ENCODE data around the gene NR2F6.

DNA sequence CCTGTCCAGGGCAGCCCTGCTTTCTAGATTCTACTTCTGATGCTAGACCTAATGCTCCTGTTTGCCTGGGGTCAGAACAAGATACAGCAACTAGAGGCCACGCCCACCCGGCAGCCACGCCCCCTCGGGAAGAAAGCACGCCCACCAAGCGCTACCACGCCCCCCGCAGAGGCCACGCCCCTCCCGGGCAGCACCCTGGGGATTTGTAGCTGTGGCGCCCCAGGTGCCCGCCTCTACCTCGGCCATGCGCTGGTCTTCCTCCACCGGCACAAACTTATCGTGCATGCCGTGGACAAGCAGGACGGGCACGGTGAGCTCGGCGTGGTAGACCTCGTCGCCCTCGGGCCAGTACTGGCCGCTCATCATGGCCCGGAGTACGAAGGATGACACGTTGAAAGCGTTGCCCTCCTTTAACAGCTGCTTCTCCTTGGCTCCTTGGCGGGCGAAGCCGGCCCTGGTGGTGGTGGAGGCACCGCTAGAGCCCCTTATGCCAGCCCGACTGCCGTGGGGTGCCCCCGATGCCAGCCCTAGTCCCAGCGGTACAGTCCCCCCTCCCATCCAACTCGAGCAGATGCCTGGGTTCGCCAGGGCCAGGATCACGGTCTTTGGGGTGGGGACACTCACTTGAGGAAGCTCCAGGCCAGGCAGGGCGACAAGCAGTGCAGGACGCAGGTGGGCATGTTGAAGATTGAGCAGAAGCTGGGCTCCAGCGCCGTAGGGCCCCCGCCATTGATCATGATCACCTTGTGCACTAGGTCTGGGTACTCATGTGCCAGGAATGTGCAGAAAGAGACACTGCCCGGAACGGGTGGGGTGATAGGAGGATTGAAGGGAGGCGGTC, 48.6 kb upstream of the NR2F6 start:
- TF ChIP-seq, protein P1, sequence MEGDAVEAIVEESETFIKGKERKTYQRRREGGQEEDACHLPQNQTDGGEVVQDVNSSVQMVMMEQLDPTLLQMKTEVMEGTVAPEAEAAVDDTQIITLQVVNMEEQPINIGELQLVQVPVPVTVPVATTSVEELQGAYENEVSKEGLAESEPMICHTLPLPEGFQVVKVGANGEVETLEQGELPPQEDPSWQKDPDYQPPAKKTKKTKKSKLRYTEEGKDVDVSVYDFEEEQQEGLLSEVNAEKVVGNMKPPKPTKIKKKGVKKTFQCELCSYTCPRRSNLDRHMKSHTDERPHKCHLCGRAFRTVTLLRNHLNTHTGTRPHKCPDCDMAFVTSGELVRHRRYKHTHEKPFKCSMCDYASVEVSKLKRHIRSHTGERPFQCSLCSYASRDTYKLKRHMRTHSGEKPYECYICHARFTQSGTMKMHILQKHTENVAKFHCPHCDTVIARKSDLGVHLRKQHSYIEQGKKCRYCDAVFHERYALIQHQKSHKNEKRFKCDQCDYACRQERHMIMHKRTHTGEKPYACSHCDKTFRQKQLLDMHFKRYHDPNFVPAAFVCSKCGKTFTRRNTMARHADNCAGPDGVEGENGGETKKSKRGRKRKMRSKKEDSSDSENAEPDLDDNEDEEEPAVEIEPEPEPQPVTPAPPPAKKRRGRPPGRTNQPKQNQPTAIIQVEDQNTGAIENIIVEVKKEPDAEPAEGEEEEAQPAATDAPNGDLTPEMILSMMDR (conservative IDR thresholded peaks at IDR 0.05), result no peak
- TF ChIP-seq ZFX (IDR thresholded peaks at IDR 0.05), result no peak

All from C4-2B (cell line).